Measurements from ENCODE around the gene MECP2. TPM values are rescaled to one million over a fixed set of nuclear protein-coding genes. Genes with fewer than 3 reads are reported as not detected.
"Not testable (repeated sequence)": the region's sequence is repeated elsewhere in the genome, so short reads cannot be mapped to it uniquely, and the experiment has no call there.

Gene MECP2
- total RNA-seq, 2 experiments from 2014 or later, result 80.7 to 83.0 TPM

DNA sequence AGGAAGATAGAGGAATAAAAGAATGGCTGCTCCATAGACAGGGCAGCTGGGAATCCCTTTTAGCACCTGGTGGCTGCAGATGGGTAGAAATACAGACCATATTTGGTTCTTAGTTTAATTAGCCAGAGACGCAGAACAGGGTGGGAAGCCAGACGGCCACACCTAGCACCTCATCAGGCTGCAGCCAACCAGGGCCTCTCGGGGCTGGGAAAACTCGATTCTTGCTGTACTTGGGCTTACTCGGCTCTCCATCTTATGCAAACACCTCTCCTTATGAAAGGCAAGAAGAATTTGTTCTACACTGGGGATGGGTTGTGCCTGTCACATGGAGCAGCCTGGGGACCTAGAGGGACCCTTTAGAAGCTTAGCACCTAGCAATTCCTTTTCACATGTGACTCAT, 97.5 kb downstream of the MECP2 start:
- Mint-ChIP-seq H3K36me3 (ENCODE audit: low read depth) (peaks cover 6% of the 10 kb centered on the region), H3K4me3 (no peak overlapping the region), H3K27ac (no peak overlapping the region), H3K4me1 (peaks cover 22% of the 10 kb centered on the region), H3K9me3 (no peaks in the 10 kb centered on the region), H3K27me3 (no peaks in the 10 kb centered on the region)
- CTCF ChIA-PET, result interaction anchor here (0.6 kb wide), 1 partner anchor 13 kb away, joined by 5 read pairs; no protein-coding TSS in a partner anchor
- POLR2A ChIA-PET, result no interaction called here
- DNase-seq, result no peak

DNA sequence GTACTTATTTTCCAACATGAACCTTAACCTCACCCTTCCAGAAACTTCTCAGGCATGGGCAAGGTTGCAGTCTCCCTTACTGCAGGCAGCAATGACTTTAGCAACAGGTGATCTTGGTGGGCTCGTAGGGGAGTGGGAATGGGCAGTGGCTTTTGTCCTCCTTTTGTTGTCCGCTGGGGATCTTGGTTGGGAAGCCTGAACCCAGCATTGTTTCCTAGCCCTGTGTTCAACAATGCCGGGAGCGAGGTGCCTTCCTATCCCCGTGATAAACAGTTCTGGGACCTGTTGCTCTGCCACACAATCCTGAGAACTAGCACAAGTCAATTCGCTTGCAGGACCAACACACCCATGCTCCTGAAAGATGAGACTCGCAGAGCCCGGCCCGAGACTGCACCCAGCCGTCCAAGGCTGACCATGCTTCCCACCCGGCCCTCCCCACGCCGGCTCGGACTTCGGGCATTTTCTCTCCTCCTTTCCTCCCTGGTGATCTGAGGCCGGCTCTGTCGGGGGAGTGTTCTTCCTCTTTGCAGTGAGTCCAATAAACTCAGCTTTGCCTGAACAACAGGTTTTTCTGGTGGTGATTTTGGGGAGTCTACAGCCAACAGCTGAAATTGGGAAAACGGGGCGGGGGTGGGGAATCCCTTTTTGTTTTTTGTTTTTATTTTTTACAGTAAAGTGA, 98.0 kb downstream of the MECP2 start:
- POLR2A ChIA-PET, result no interaction called here
- no peaks in the 10 kb centered on the region for H3K27me3 Mint-ChIP-seq
- peaks cover 3% of the 10 kb centered on the region for H3K36me3 Mint-ChIP-seq (ENCODE audit: low read depth)
- H3K4me1 Mint-ChIP-seq, result peaks cover 22% of the 10 kb centered on the region
- no peak for DNase-seq
- no peak overlapping the region for H3K27ac Mint-ChIP-seq
- no peak overlapping the region for H3K4me3 Mint-ChIP-seq
- CTCF ChIA-PET, result interaction anchor here (0.6 kb wide), 1 partner anchor 13 kb away, joined by 5 read pairs; no protein-coding TSS in a partner anchor
- no peaks in the 10 kb centered on the region for H3K9me3 Mint-ChIP-seq

DNA sequence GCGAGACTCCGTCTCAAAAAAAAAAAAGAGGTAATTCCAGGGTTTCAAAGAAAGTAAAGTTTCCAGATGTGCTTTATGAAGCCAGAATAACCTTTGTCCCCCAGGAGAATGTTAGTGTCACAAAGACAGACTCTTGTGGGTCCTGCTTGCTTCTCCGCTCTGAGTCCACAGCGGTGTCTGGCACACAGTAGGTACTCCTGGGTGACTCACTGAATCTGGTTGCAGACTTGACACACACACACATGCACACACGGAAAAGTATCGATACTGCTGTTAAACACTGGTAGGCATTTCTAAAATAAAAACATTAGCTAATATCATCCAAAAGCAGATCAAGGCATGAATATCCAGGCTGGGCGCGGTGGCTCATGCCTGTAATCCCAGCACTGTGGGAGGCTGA, 102.0 kb downstream of the MECP2 start:
- Mint-ChIP-seq H3K4me3 (no peak overlapping the region), H3K4me1 (peaks cover 5% of the 10 kb centered on the region), H3K27me3 (no peaks in the 10 kb centered on the region), H3K36me3 (ENCODE audit: low read depth) (no peaks in the 10 kb centered on the region), H3K9me3 (no peaks in the 10 kb centered on the region), H3K27ac (no peak overlapping the region)
- ChIA-PET CTCF (no interaction called here), POLR2A (no interaction called here)
- DNase-seq, result no peak

DNA sequence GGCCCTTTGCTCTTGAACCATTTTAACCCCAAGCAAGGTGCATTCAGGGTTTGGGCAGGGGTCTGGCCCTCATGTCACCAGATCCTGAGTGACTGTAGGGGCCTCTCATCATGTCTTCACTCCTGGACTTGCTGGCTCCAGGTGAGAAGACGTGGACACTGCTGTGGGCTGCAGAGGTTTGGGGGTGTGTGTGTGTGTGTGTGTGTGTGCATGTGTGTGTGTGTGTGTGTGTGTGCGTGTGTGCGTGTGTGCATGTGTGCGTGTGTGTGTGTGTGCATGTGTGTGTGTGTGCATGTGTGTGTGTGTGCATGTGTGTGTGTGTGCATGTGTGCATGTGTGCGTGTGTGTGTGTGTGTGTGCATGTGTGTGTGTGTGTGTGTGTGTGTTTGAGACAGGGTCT, 103.1 kb downstream of the MECP2 start:
- CTCF ChIA-PET; H3K36me3 Mint-ChIP-seq (ENCODE audit: low read depth); H3K27me3 Mint-ChIP-seq; H3K27ac Mint-ChIP-seq; H3K4me3 Mint-ChIP-seq; POLR2A ChIA-PET; H3K9me3 Mint-ChIP-seq; DNase-seq: not testable (repeated sequence)
- H3K4me1 Mint-ChIP-seq, result peaks cover 15% of the 10 kb centered on the region

DNA sequence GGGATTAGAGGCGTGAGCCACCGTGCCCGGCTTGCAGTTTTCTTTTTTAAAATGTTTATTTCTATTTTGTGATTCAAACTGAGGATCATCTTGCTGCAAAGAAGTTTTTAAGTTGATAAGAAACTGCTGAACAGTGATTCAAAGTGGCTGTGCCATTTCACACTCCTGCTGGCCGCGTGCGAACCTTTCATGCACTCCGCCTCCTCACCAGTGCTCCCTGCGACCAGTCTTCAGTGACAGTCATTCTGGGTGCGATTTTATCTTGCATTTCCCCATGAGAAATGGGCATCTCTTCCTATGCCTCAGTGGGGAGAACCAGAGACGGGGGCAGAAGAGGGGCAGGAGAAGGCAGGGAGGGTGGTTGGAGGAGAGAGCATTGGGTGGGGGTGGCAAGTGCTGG, 103.5 kb downstream of the MECP2 start:
- H3K4me3 Mint-ChIP-seq, result no peak overlapping the region
- no peak for DNase-seq
- POLR2A ChIA-PET, result no interaction called here
- CTCF ChIA-PET, result no interaction called here
- H3K27me3 Mint-ChIP-seq, result no peaks in the 10 kb centered on the region
- no peaks in the 10 kb centered on the region for H3K9me3 Mint-ChIP-seq
- H3K4me1 Mint-ChIP-seq, result peaks cover 18% of the 10 kb centered on the region
- H3K36me3 Mint-ChIP-seq (ENCODE audit: low read depth), result no peaks in the 10 kb centered on the region
- no peak overlapping the region for H3K27ac Mint-ChIP-seq

DNA sequence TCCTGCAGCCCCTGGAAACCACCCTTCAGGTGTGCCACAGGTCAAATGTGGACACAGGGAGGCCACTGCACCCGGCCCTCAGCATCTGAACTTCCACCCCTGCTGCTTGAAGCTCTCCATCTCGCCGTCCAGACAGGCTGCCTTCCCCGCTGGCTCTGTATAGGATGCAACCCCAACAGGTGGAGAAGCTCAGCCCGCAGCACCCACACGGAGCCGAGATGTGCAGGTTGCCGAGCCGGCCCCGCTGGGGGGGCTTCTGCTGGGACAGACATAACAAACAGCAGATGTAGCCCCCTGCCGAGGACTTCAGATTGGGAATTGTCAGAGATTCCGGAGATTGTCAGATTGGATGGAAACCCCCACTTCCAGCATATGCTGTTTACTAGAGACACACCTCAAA, 104.4 kb downstream of the MECP2 start:
- no peaks in the 10 kb centered on the region for H3K27me3 Mint-ChIP-seq
- H3K4me1 Mint-ChIP-seq, result peaks cover 18% of the 10 kb centered on the region
- H3K4me3 Mint-ChIP-seq, result no peak overlapping the region
- no peak overlapping the region for H3K27ac Mint-ChIP-seq
- POLR2A ChIA-PET, result interaction anchor here (1.4 kb wide), 1 partner anchor 9 kb away, joined by 4 read pairs; no protein-coding TSS in a partner anchor
- H3K9me3 Mint-ChIP-seq, result no peaks in the 10 kb centered on the region
- no peaks in the 10 kb centered on the region for H3K36me3 Mint-ChIP-seq (ENCODE audit: low read depth)
- no peak for DNase-seq
- CTCF ChIA-PET, result no interaction called here

DNA sequence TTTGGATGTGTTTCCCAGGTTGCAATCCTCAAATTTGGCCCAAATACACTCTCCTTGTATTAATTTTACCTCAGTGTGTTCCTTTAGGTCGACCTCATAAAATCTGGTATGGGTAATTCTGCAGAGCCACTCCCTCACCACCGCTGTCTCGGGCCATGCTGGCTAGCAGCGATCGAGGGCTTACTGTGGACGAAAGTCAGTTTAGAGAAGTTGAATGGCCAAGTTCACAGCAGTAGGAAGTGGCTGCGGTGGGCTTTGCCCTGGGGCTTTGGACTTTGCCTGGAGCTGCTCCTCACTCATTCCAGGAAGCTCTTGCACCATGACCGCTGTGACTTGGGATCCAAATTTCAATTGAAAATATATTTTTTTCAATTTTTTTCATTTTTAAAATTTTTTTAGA, 105.3 kb downstream of the MECP2 start:
- Mint-ChIP-seq H3K27me3 (no peaks in the 10 kb centered on the region), H3K4me1 (peaks cover 18% of the 10 kb centered on the region), H3K9me3 (no peaks in the 10 kb centered on the region), H3K4me3 (no peak overlapping the region), H3K27ac (no peak overlapping the region), H3K36me3 (ENCODE audit: low read depth) (no peaks in the 10 kb centered on the region)
- ChIA-PET POLR2A (interaction anchor here (1.4 kb wide), 1 partner anchor 9 kb away, joined by 4 read pairs; no protein-coding TSS in a partner anchor), CTCF (no interaction called here)
- no peak for DNase-seq

DNA sequence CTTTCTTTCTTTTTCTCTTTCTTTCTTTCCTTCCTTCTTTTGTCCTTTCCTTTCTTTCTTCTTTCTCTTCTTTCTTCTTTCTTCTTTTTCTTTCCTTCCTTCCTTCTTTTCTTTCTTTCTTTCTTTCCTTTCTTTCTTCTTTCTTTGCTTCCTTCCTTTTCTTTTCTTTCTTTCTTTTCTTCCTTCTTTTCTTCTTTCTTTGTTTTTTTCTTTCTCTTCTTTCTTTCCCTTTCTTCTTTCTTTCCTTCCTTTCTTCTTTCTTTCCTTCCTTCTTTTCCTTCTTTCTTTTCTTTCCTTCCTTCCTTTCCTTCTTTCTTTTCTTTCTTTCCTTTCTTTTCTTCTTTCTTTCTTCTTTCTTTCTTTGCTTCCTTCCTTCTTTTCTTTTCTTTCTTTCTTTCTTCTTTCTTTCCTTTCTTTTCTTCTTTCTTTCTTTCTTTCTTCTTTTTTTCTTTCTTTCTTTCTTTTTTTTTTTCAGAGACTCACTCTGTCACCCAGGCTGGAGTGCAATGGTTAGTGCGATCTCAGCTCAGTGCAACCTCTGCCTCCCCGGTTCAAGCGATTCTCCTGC, 106.4 kb downstream of the MECP2 start:
- CTCF ChIA-PET, result interaction anchor here (1.0 kb wide), 1 partner anchor 22 kb away, joined by 3 read pairs; no protein-coding TSS in a partner anchor
- no peaks in the 10 kb centered on the region for H3K9me3 Mint-ChIP-seq
- H3K36me3 Mint-ChIP-seq (ENCODE audit: low read depth), result no peaks in the 10 kb centered on the region
- H3K27me3 Mint-ChIP-seq, result no peaks in the 10 kb centered on the region
- peaks cover 23% of the 10 kb centered on the region for H3K4me1 Mint-ChIP-seq
- H3K4me3 Mint-ChIP-seq, result no peak overlapping the region
- DNase-seq, result no peak
- POLR2A ChIA-PET, result no interaction called here
- H3K27ac Mint-ChIP-seq, result peak overlapping the region; percentile 47

DNA sequence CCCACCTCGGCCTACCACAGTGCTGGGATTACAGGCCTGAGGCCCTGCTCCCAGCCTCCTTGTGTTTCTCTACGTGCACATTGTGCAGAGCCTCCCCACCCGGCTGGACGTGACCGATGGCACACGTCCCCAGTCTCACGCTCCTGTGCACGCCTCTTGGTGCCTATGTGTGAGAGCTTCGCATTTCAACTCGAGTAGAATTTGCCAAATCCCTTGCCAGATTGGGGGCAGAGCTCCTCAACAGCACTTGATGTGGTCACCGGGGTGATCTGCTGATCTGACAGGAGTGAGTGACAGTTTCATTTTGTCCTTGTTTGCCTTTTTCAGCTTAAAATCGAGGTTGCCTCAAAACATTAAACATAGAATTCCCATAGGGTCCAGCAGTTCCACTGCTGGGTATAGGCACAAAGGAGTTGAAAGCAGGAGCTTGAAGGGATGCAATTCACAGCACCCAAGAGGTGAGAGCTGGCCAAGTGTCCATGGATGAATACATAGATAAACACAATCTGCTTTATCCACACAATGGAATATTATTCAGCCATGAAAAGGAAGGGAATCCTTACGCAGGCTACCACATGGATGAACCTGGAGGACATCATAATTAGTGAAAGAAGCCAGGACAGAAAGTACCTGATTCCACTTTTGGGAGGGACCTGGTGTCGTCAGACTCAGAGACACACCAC, 107.4 kb downstream of the MECP2 start:
- H3K4me1 Mint-ChIP-seq, result peaks cover 27% of the 10 kb centered on the region
- peak overlapping the region; percentile 24 for H3K4me3 Mint-ChIP-seq
- DNase-seq, result no peak
- no peaks in the 10 kb centered on the region for H3K36me3 Mint-ChIP-seq (ENCODE audit: low read depth)
- ChIA-PET POLR2A (interaction anchor here (0.8 to 1.8 kb wide), 7 partner anchors 9 to 500 kb away, joined by 3 to 10 read pairs (median 4); partner anchors contain the start of gene TMEM187), CTCF (interaction anchor here (1.0 to 1.4 kb wide), 2 partner anchors 23 to 24 kb away, joined by 3 to 5 read pairs; no protein-coding TSS in a partner anchor)
- no peaks in the 10 kb centered on the region for H3K27me3 Mint-ChIP-seq
- no peaks in the 10 kb centered on the region for H3K9me3 Mint-ChIP-seq
- peak overlapping the region; percentile 72 for H3K27ac Mint-ChIP-seq

DNA sequence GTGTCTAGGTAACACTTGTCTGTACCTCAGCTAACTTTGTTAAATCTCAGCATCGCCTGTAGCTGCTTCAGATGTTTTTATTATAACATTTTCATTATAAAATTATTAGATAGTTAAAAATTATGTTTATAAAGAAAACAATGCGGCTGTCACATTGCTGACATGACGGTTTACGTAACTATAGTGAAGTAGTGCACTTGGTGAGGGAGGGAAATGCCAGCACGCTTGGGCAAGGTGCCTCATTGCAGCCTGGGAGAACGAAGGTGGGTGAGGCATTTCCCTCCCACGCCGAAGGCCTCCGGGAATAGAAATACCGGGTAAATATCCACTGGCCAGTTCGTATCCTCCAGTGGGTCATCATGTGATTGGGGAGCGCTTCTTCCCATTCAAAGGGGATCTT, 109.0 kb downstream of the MECP2 start:
- POLR2A ChIA-PET, result no interaction called here
- CTCF ChIA-PET, result no interaction called here
- Mint-ChIP-seq H3K27me3 (no peaks in the 10 kb centered on the region), H3K9me3 (no peaks in the 10 kb centered on the region), H3K36me3 (ENCODE audit: low read depth) (peaks cover 4% of the 10 kb centered on the region), H3K4me3 (no peak overlapping the region), H3K4me1 (peaks cover 43% of the 10 kb centered on the region), H3K27ac (peak overlapping the region; percentile 35)
- no peak for DNase-seq

DNA sequence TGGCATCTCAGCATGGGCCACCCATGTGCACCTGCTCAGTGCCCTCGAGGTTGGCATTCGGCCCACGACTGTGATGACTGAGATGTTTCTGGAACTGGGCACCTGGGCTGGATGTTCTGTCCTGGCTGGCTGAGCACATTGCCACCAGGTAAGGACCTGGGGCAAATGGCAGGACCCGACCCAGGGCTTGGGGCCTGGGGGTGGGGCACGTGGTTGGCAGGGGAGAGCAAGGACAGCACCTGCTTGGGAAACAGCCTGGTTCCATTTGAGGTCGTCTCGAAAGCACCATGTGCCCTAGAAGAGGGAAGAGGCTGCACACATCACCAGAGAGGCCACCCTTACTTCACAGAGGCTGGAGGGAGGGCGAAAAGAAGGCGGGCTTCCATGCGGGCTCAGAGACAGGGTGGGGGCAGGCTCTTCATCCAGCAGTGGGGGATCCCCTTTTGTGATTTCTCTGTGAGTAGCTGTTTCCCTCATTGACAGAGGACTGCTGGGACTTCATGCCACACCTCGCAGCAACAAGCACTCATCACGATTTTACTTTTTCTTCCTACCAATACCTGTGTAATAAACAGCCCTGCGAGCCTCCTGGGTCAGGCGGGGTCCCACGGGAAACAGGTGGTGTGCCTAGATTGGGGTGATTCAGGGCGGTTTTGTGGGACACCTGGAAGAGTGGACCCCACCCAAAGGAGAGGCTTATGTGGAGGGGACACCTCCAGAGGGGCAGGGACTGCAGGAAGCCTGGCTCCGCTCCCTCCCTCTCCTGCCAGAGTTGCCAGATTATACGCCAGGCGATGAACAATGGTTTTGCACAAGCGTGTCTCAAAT, 113.0 kb downstream of the MECP2 start:
- peak overlapping the region; percentile 76 for H3K4me3 Mint-ChIP-seq
- ChIA-PET POLR2A (interaction anchor here (0.6 to 3.8 kb wide), 6 partner anchors 8 to 36 kb away, joined by 3 to 70 read pairs (median 4); partner anchors contain the start of genes HCFC1 and TMEM187), CTCF (interaction anchor here (0.6 kb wide), 1 partner anchor 260 kb away, joined by 3 read pairs; the partner anchor contains the start of gene BCAP31)
- no peaks in the 10 kb centered on the region for H3K27me3 Mint-ChIP-seq
- peak overlapping the region; percentile 93 for H3K27ac Mint-ChIP-seq
- DNase-seq, result no peak
- peaks cover 64% of the 10 kb centered on the region for H3K4me1 Mint-ChIP-seq
- no peaks in the 10 kb centered on the region for H3K9me3 Mint-ChIP-seq
- peaks cover 19% of the 10 kb centered on the region for H3K36me3 Mint-ChIP-seq (ENCODE audit: low read depth)

DNA sequence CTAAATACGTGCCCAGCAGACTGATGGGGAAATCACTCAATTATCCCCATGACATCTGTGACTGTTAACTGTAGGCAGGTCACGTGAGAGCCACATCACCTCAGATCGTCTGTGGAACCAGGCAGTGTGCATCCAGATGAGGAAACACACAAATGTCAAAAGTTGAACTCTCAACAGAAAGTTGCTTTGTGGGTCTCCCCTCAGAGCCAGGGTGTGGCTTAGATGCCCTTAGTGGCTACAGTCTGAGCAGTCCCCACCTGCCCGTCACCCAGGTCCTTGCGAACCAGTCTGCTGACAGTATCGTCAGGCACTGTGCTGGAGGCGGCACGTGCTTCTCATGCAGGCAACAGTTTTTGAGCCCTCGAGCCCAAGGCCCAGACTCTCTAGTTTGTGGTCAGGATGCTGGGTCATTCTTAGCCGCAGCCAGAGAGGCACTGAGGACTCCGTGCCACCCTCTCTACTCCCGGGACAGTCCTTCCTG, 114.2 kb downstream of the MECP2 start:
- Mint-ChIP-seq H3K9me3 (no peaks in the 10 kb centered on the region), H3K4me3 (peak overlapping the region; percentile 13), H3K4me1 (peaks cover 60% of the 10 kb centered on the region), H3K36me3 (ENCODE audit: low read depth) (peaks cover 19% of the 10 kb centered on the region), H3K27ac (peak overlapping the region; percentile 93), H3K27me3 (no peaks in the 10 kb centered on the region)
- POLR2A ChIA-PET, result interaction anchor here (3.4 to 3.8 kb wide), 2 partner anchors 11 kb away, joined by 64 to 70 read pairs; partner anchors contain the start of genes HCFC1 and TMEM187
- CTCF ChIA-PET, result no interaction called here
- DNase-seq, result no peak

All from activated CD4-positive, alpha-beta memory T cell treated with anti-CD3 and anti-CD28 coated beads, Interleukin-2, amount 10 ng/mL, durations not matched to agents 7 days and 5 days (primary cell).